ENCODE data around the gene C1orf116. TPM values are rescaled to one million over a fixed set of nuclear protein-coding genes. Genes with fewer than 3 reads are reported as not detected.

Gene C1orf116
- total RNA-seq, 4 donors from 2014 or later, result 25.7 to 41.2 (median 29.2) TPM

DNA sequence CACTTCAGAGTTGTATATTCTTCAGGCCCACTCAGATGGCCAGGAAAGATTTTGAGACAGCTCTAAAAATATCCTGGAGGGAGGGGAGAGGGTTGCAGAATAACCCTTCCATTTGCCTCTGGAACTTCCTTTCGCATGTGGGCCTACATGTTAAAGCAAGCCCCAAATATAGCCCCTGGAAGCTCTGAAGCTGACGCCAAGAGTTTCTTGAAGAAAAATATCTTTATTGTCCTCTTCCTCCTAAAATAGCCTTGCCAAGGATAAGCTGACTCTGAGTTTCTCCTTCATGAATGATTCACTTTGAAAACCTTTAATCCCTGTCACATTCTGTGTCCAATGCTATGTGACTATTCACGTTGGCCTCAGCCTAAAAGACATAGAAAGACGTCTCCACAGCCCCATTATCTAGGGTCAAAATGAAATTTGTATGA, 6.4 kb downstream of the C1orf116 start:
- Histone ChIP-seq H3K36me3 (no peaks in the 10 kb centered on the region), H3K27ac (peak overlapping the region in 2 of 4 donors; percentile 22 to 39), H3K4me3 (no peak overlapping the region), H3K27me3 (no peaks in the 10 kb centered on the region), H3K4me1 (peaks cover 0 to 60% (median 37%) of the 10 kb centered on the region in 4 donors), H3K9me3 (no peaks in the 10 kb centered on the region)
- in situ Hi-C loops (cut with MboI; ENCODE audit: low pct_ligation_motif_present in 1 of 4, low pct_unique_long_range_greater_than_20kb in 1 of 4, low sequenced_read_pairs in 3 of 4) (no loop called here), intact Hi-C loops (cut with DNase I; ENCODE audit: low total_unique reads) (no loop called here)
- 53% methylated on average over 3 to 4 of the region's 4 CpGs for WGBS, 2 donors (ENCODE audit: low coverage in 1 of 2)
- TF ChIP-seq EP300 (IDR thresholded peaks at IDR 0.05; ENCODE audit: low read depth), result no peak
- TF ChIP-seq, protein P1, sequence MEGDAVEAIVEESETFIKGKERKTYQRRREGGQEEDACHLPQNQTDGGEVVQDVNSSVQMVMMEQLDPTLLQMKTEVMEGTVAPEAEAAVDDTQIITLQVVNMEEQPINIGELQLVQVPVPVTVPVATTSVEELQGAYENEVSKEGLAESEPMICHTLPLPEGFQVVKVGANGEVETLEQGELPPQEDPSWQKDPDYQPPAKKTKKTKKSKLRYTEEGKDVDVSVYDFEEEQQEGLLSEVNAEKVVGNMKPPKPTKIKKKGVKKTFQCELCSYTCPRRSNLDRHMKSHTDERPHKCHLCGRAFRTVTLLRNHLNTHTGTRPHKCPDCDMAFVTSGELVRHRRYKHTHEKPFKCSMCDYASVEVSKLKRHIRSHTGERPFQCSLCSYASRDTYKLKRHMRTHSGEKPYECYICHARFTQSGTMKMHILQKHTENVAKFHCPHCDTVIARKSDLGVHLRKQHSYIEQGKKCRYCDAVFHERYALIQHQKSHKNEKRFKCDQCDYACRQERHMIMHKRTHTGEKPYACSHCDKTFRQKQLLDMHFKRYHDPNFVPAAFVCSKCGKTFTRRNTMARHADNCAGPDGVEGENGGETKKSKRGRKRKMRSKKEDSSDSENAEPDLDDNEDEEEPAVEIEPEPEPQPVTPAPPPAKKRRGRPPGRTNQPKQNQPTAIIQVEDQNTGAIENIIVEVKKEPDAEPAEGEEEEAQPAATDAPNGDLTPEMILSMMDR (IDR thresholded peaks at IDR 0.05), result no peak
- no peak for TF ChIP-seq POLR2A (IDR thresholded peaks at IDR 0.05)
- TF ChIP-seq POLR2AphosphoS5 (IDR thresholded peaks at IDR 0.05), result no peak
- no peak for DNase-seq

DNA sequence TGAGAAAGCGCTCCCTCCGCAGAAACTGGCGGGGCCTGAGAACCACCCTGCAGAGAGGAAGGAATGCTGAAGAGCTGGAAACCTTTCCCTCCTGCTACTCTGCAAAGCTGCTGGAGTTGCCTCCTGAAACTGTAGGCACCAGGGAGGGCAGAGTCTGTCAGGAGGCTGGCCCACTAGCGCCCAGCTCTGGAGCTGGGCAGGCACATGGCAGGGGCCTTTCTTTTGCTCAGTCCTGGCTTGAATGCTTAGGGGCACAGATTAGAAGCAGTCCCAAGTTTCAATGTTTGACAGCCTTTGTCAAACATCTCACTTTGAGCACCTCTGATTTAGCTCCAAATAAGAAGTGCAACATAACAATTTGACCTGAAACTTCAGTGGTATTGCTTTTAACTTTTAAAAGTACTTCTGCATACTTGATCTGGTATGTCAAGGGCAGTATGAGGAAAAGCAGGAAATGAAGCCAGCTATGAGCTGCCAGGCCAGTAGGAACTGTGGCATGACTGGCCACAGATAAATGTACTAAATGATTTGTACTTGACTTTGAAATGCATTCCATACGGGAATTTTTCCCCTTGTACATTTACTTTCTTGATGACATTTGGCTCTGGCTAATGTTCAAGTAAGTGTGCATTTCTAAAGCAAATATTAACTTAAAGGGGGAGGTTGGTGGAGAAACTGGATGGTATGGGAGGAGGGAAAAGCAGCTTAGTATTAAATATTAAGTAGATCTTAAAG, 7.2 kb downstream of the C1orf116 start:
- WGBS, 2 donors (ENCODE audit: low coverage in 1 of 2), result 0 to 65% methylated on average over 1 to 5 of the region's 5 CpGs
- TF ChIP-seq, protein P1 (IDR thresholded peaks at IDR 0.05), result no peak
- TF ChIP-seq EP300 (IDR thresholded peaks at IDR 0.05; ENCODE audit: low read depth) (no peak), POLR2AphosphoS5 (IDR thresholded peaks at IDR 0.05) (no peak), POLR2A (IDR thresholded peaks at IDR 0.05) (no peak)
- intact Hi-C loops (cut with DNase I; ENCODE audit: low total_unique reads) (no loop called here), in situ Hi-C loops (cut with MboI; ENCODE audit: low pct_ligation_motif_present in 1 of 4, low pct_unique_long_range_greater_than_20kb in 1 of 4, low sequenced_read_pairs in 3 of 4) (no loop called here)
- peak overlapping the region in 3 of 4 donors; percentile 10 to 39 (median 22) for H3K27ac ChIP-seq
- no peak for DNase-seq
- H3K9me3 ChIP-seq, result no peaks in the 10 kb centered on the region
- H3K27me3 ChIP-seq, result no peaks in the 10 kb centered on the region
- H3K4me3 ChIP-seq, result no peak overlapping the region
- H3K36me3 ChIP-seq, result no peaks in the 10 kb centered on the region
- H3K4me1 ChIP-seq, result peaks cover 0 to 59% (median 36%) of the 10 kb centered on the region in 4 donors

DNA sequence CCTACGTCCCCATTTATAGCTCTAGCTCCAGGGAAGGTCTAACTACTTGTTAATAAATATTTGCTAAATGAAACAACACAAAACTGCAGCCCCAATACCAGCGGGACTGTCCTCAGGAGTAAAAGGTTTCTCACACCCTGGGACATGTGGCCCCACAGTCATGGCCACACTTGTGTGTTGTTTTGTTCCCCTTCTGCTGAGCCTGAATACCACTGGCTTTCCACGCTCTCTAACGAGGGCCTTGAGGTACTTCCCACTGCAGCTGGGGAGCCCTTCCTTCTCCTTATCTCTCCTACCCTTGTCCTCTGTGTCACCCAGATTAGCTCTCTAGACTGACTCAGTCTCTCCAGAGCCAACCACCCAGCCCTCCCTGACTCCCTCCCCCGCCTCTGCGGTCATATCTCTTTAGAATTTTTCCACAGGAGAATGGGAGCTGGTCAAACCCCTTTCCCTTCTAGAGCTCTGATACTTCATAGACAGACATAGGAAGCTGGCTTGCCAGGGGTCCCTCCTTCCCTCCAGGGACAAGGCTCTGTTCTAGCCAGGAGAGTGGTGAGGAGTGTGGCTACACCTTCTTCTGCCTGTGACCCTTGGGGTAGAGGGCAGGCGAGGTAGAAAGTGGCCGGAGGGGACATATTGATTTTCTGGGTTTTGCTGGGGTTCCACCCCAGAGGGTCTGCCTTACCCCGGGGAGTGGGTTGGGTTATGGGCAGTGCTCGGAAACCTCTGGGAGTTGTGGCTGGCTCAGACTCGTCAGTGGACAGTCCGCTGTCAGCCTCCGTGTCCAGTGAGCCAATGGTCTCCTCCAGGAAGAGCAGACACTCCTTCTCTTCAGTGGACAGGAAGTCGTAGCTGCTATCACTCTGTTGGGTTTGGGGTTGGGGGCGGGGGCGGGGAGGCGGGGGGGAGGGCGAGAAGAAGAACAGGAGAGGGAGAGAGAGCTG, 8.1 kb downstream of the C1orf116 start:
- 80 to 83% methylated on average over 2 to 15 of the region's 18 CpGs for WGBS, 2 donors (ENCODE audit: low coverage in 1 of 2)
- Histone ChIP-seq H3K36me3 (no peaks in the 10 kb centered on the region), H3K27ac (peak overlapping the region in 1 of 4 donors; percentile 39), H3K27me3 (no peaks in the 10 kb centered on the region), H3K9me3 (no peaks in the 10 kb centered on the region), H3K4me1 (peaks cover 0 to 58% (median 33%) of the 10 kb centered on the region in 4 donors), H3K4me3 (no peak overlapping the region)
- intact Hi-C loops (cut with DNase I; ENCODE audit: low total_unique reads) (no loop called here), in situ Hi-C loops (cut with MboI; ENCODE audit: low pct_ligation_motif_present in 1 of 4, low pct_unique_long_range_greater_than_20kb in 1 of 4, low sequenced_read_pairs in 3 of 4) (no loop called here)
- DNase-seq, result no peak
- TF ChIP-seq, protein P1 (IDR thresholded peaks at IDR 0.05), result no peak
- TF ChIP-seq EP300 (IDR thresholded peaks at IDR 0.05; ENCODE audit: low read depth), result no peak
- TF ChIP-seq POLR2AphosphoS5 (IDR thresholded peaks at IDR 0.05), result no peak
